ENCODE measurements around the gene FLII.
A peak's percentile ranks its signal among the peaks of the same experiment; 100 is the strongest.
"Not testable (repeated sequence)": the region's sequence is repeated elsewhere in the genome, so short reads cannot be mapped to it uniquely, and the experiment has no call there.

Gene FLII

GRCh38 chr17:18224387-18225120 is 34.0 kb downstream of the FLII start:
- peak overlapping the region; percentile 42 for H3K4me3 ChIP-seq (ENCODE audit: control insufficient read depth, low read depth, low read length)
- DNase-seq (ENCODE audit: low read depth): peak; percentile 60
- no peak for TF ChIP-seq CTCF (conservative IDR thresholded peaks at IDR 0.05; ENCODE audit: control insufficient read depth, insufficient read depth, low read depth, low read length)

DNA sequence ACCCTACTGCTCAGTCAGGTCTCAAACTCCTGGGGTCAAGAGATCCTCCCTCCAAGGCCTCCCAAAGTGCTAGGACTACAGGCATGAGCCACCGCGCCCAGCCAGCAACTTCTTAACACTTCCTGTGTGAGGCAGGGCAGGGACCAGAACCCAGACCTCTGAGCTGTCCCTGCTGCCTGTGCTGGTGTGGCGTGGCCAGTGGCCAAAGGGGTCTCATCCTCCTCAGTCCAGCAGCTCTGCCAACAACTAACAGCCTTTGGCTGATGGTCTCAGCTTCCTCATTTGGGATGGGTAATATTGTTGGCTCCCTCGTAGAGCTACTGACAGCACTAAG is 34.5 kb downstream of the FLII start:
- no peak for TF ChIP-seq CTCF (conservative IDR thresholded peaks at IDR 0.05; ENCODE audit: control insufficient read depth, insufficient read depth, low read depth, low read length)
- DNase-seq (ENCODE audit: low read depth): peak; percentile 12
- H3K4me3 ChIP-seq (ENCODE audit: control insufficient read depth, low read depth, low read length): no peak overlapping the region

GRCh38 chr17:18218756-18219415 is 39.7 kb downstream of the FLII start:
- H3K4me3 ChIP-seq (ENCODE audit: control insufficient read depth, low read depth, low read length): no peak overlapping the region
- DNase-seq (ENCODE audit: low read depth): peak; percentile 70
- no peak for TF ChIP-seq CTCF (conservative IDR thresholded peaks at IDR 0.05; ENCODE audit: control insufficient read depth, insufficient read depth, low read depth, low read length)

- peak; percentile 62 for DNase-seq (ENCODE audit: low read depth)
- H3K4me3 ChIP-seq (ENCODE audit: control insufficient read depth, low read depth, low read length): no peak overlapping the region
- TF ChIP-seq CTCF (conservative IDR thresholded peaks at IDR 0.05; ENCODE audit: control insufficient read depth, insufficient read depth, low read depth, low read length): peak; percentile 97
These were observed 41.0 kb downstream of the FLII start for GRCh38 chr17:18217412-18218015.

GRCh38 chr17:18216906-18217305 is 41.6 kb downstream of the FLII start:
- H3K4me3 ChIP-seq (ENCODE audit: control insufficient read depth, low read depth, low read length); DNase-seq (ENCODE audit: low read depth): not testable (repeated sequence)

DNA sequence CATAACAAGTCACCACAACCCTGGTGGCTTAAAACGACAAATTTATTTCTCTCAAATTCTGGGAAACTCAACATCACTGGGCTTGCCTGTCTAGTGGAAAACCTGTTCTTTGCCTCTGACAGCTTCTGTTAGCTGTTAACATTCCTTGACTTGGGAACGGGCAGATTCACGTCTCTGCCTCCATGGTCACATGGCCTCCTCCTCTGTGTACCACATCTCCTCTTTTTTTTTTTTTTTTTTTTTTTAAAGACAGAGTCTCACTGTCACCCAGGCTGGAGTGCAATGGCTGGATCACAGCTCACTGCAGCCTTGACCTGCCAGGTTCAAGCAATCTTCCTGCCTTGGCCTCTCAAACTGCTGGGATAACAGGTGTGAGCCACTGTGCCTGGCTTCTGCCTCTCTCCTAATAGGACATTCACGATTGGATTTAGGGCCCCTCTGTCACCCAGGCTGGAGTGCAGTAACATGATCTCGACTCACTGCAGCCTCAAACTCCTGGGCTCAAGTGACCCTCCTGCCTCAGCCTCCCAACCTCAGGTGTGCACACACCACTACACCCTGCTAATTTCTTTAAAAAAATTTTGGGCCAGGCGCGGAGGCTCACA is 44.8 kb downstream of the FLII start:
- no peak for TF ChIP-seq CTCF (conservative IDR thresholded peaks at IDR 0.05; ENCODE audit: control insufficient read depth, insufficient read depth, low read depth, low read length)
- no peak for DNase-seq (ENCODE audit: low read depth)
- H3K4me3 ChIP-seq (ENCODE audit: control insufficient read depth, low read depth, low read length): no peak overlapping the region

GRCh38 chr17:18208092-18208491 is 50.4 kb downstream of the FLII start:
- no peak for DNase-seq (ENCODE audit: low read depth)
- H3K4me3 ChIP-seq (ENCODE audit: control insufficient read depth, low read depth, low read length): no peak overlapping the region
- no peak for TF ChIP-seq CTCF (conservative IDR thresholded peaks at IDR 0.05; ENCODE audit: control insufficient read depth, insufficient read depth, low read depth, low read length)
